OCI-LY7 (cell line): ENCODE data around the gene FAM240B. TPM values are rescaled to one million over a fixed set of nuclear protein-coding genes. Genes with fewer than 3 reads are reported as not detected.

Source experiments
- BruUV-seq: library from RNA; stranded (reverse); fragments of 400-500 nt; replicated peaks from 2 replicates; lab custom pipeline; 2021; lab: Mats Ljungman, UMichigan
- CTCF ChIA-PET: fragments of 300-600 bp; sonication (Branson Sonifier 250); formaldehyde crosslinking; loops from one replicate; lab custom pipeline; 2022; ENCODE audit warnings: antibody characterized with exemption; ENCODE audit not compliant: unreplicated experiment; lab: Charles Lee
- POLR2A ChIA-PET: fragments of 300-600 bp; sonication (Branson Sonifier 250); formaldehyde crosslinking; loops from one replicate; lab custom pipeline; 2022; ENCODE audit warnings: antibody characterized with exemption; lab: Charles Lee
- DNase-seq: peaks from one replicate; pipeline ENCODE4 v3.0.0-alpha.2; 2015; ENCODE audit warnings: low spot score
- H2AFZ ChIP-seq: fragments of 200-600 bp; sonication (generic), shearing (Covaris generic); 2 replicates; pipeline ENCODE4 v1.6.1; 2014; ENCODE audit warnings: mild to moderate bottlenecking, antibody characterized with exemption, low read length, moderate library complexity
- H3K27ac ChIP-seq: fragments of 200-600 bp; sonication (generic); 2 replicates; pipeline ENCODE4 v1.5.1; 2014; ENCODE audit warnings: mixed run types, low read depth, mild to moderate bottlenecking, moderate library complexity, low read length, inconsistent platforms; ENCODE audit not compliant: poor library complexity, severe bottlenecking
- H3K36me3 ChIP-seq: fragments of 200-600 bp; sonication (generic); 2 replicates; pipeline ENCODE4 v1.6.1; 2014; ENCODE audit warnings: mild to moderate bottlenecking, antibody characterized with exemption, low read length, moderate library complexity, mixed read lengths; ENCODE audit not compliant: insufficient read depth
- H3K4me1 ChIP-seq: fragments of 200-600 bp; sonication (generic); 2 replicates; pipeline ENCODE4 v1.5.1; 2014; ENCODE audit warnings: mild to moderate bottlenecking, low read length; ENCODE audit not compliant: insufficient read depth, poor library complexity, severe bottlenecking
- H3K4me2 ChIP-seq: fragments of 200-600 bp; sonication (generic); 2 replicates; pipeline ENCODE4 v1.6.1; 2014; ENCODE audit warnings: mild to moderate bottlenecking, low read length
- H3K4me3 ChIP-seq: fragments of 200-600 bp; sonication (generic); 2 replicates; pipeline ENCODE4 v1.5.1; 2014; ENCODE audit warnings: mild to moderate bottlenecking, low read depth, low read length; ENCODE audit not compliant: poor library complexity, severe bottlenecking
- H3K79me2 ChIP-seq: fragments of 200-600 bp; sonication (generic); 2 replicates; pipeline ENCODE4 v1.6.1; 2016; ENCODE audit warnings: low read depth, mild to moderate bottlenecking, low read length, moderate library complexity, mixed read lengths; ENCODE audit not compliant: insufficient read depth
- H3K9me2 ChIP-seq: fragments of 200-600 bp; sonication (generic); 2 replicates; pipeline ENCODE4 v1.6.1; 2016; ENCODE audit warnings: mild to moderate bottlenecking, low read length, mixed read lengths; ENCODE audit not compliant: insufficient read depth
- H3K9me3 ChIP-seq: fragments of 200-600 bp; sonication (generic); 2 replicates; pipeline ENCODE4 v1.6.1; 2014; ENCODE audit warnings: mild to moderate bottlenecking, mixed run types, low read length, mixed read lengths
- H4K20me1 ChIP-seq: fragments of 200-600 bp; sonication (generic); 2 replicates; pipeline ENCODE4 v1.6.1; 2014; ENCODE audit warnings: mild to moderate bottlenecking, antibody characterized with exemption, low read length, moderate library complexity, mixed read lengths; ENCODE audit not compliant: insufficient read depth
- EZH2phosphoT487 ChIP-seq: fragments of 200-600 bp; sonication (generic); IDR thresholded peaks from 2 replicates; pipeline ENCODE4 v1.6.1; 2018; ENCODE audit warnings: low read depth, borderline replicate concordance, mild to moderate bottlenecking, mixed run types, antibody characterized with exemption, low read length, moderate library complexity, mixed read lengths
- intact Hi-C: fragments of 100-400 bp; cut with micrococcal nuclease; formaldehyde crosslinking; loops from one replicate; pipeline ENCODE4 v1.10.0; 2022; ENCODE audit not compliant: unreplicated experiment
- total RNA-seq, 2 experiments: library from RNA; depleted of rRNA in 1 of 2; stranded (reverse); fragments of >200 nt in 1 of 2; shearing (Covaris generic) in 1 of 2; gene quantifications; 2 replicates each; pipeline ENCODE4 v1.2.3, GENCODE V29; 2014 to 2022
- TF ChIP-seq, protein P1 (sequence below): fragments of 200-600 bp; sonication (generic); conservative IDR thresholded peaks from 2 replicates; pipeline ENCODE4 v1.5.1; 2014; ENCODE audit warnings: mild to moderate bottlenecking, antibody characterized with exemption, low read length, moderate library complexity, mixed read lengths

FAM240B gene
- total RNA-seq, 2 experiments from 2014 or later = not detected

DNA sequence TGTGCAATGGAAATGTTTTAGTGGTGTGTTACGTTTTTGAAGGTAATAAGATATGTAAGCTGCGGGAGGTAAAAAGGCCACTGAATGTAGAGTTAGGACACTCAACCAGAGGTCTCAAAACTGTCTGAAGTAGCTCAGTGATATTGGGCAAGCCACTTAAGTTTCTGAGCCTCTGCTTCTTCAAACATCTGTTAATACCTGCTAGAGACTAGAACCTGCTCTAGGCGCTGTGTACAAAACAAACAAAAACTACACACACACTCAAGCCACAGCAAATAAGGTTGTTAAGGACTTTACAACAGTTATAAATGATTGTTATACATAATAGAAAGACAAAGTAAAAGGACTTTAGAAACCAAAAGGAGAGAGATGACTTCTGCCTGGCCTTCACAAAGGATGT, 24.6 kb upstream of the FAM240B start:
- ChIA-PET POLR2A (no interaction called here), CTCF (no interaction called here)
- BruUV-seq = no TSS peak
- intact Hi-C loops = loop anchor here (5.0 kb wide), 1 partner anchor 52 kb away; no protein-coding TSS in a partner anchor
- TF ChIP-seq EZH2phosphoT487 = no peak
- TF ChIP-seq, protein P1, sequence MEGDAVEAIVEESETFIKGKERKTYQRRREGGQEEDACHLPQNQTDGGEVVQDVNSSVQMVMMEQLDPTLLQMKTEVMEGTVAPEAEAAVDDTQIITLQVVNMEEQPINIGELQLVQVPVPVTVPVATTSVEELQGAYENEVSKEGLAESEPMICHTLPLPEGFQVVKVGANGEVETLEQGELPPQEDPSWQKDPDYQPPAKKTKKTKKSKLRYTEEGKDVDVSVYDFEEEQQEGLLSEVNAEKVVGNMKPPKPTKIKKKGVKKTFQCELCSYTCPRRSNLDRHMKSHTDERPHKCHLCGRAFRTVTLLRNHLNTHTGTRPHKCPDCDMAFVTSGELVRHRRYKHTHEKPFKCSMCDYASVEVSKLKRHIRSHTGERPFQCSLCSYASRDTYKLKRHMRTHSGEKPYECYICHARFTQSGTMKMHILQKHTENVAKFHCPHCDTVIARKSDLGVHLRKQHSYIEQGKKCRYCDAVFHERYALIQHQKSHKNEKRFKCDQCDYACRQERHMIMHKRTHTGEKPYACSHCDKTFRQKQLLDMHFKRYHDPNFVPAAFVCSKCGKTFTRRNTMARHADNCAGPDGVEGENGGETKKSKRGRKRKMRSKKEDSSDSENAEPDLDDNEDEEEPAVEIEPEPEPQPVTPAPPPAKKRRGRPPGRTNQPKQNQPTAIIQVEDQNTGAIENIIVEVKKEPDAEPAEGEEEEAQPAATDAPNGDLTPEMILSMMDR = no peak
- H3K79me2 ChIP-seq = no peaks in the 10 kb centered on the region
- no peak overlapping the region for H3K27ac ChIP-seq
- H3K4me2 ChIP-seq = no peak overlapping the region
- no peak overlapping the region for H2AFZ ChIP-seq
- H3K9me3 ChIP-seq = no peaks in the 10 kb centered on the region
- H3K9me2 ChIP-seq = no peaks in the 10 kb centered on the region
- DNase-seq = no peak
- H3K4me3 ChIP-seq = no peak overlapping the region
- H3K36me3 ChIP-seq = no peaks in the 10 kb centered on the region
- H4K20me1 ChIP-seq = no peaks in the 10 kb centered on the region
- H3K4me1 ChIP-seq = no peaks in the 10 kb centered on the region

DNA sequence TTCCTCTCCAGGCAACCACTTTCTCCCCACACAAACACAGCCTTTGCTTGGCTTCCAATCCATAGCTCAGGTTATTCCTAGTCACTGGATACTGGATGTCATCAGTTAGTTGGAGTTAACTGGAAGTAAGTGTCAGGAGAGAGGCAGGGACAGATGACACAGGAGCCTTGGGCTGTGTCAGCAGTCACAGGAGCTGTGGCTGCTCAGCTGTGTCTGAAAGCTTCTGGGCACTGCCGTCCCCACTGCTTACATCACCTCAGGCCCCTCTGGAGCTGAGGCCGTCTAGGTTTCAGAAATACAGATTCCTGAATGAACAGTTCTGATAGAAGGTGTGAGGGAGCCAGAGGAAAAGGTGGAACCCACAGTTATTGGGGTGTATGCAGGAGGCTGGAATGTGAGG, 17.3 kb upstream of the FAM240B start:
- Histone ChIP-seq H3K9me2 (no peaks in the 10 kb centered on the region), H3K9me3 (no peaks in the 10 kb centered on the region), H3K79me2 (no peaks in the 10 kb centered on the region), H3K4me2 (no peak overlapping the region), H3K4me1 (no peaks in the 10 kb centered on the region), H2AFZ (no peak overlapping the region), H3K27ac (no peak overlapping the region), H3K36me3 (no peaks in the 10 kb centered on the region), H4K20me1 (no peaks in the 10 kb centered on the region), H3K4me3 (no peak overlapping the region)
- no TSS peak for BruUV-seq
- no peak for DNase-seq
- ChIA-PET POLR2A (no interaction called here), CTCF (no interaction called here)
- intact Hi-C loops = no loop called here
- TF ChIP-seq, protein P1 = no peak
- no peak for TF ChIP-seq EZH2phosphoT487

DNA sequence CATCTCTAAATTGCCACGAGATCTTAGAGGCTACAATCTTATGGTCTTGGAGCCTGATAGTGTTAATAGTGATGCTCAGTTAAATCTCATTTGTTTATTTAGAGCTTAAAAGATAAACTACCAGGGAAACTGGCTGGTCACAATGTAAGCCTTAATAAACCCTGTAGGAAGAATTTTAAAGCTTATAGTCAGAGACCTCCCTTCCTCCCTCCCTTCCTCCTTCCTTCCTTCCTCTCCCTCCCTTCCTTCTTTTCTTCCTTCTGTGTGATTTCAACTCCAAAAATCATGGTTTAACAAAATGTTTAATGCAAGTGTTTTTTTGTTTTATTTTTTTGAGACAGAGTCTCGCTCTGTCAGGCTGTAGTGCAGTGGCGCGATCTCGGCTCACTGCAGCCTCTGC, 14.9 kb upstream of the FAM240B start:
- Histone ChIP-seq H3K9me2 (no peaks in the 10 kb centered on the region), H3K79me2 (no peaks in the 10 kb centered on the region), H3K36me3 (no peaks in the 10 kb centered on the region), H3K4me3 (no peak overlapping the region), H2AFZ (no peak overlapping the region), H3K27ac (no peak overlapping the region), H3K4me1 (no peaks in the 10 kb centered on the region), H3K9me3 (no peaks in the 10 kb centered on the region), H4K20me1 (no peaks in the 10 kb centered on the region), H3K4me2 (no peak overlapping the region)
- DNase-seq = no peak
- POLR2A ChIA-PET = no interaction called here
- TF ChIP-seq, protein P1 = no peak
- TF ChIP-seq EZH2phosphoT487 = no peak
- intact Hi-C loops = no loop called here
- BruUV-seq = no TSS peak
- CTCF ChIA-PET = no interaction called here
